GM18858 (cell line): Measurements from ENCODE around the gene ATP1A4.

Experiments used
- ATAC-seq: cut with Tn5 transposase; IDR thresholded peaks from one replicate; pipeline ENCODE4 v1.9.1; 2021; ENCODE audit not compliant: unreplicated experiment

ATP1A4 gene

GRCh38 chr1:160224606-160225005, 73.2 kb downstream of the ATP1A4 start:
- no peak for ATAC-seq

- no peak for ATAC-seq
These were observed 73.9 kb downstream of the ATP1A4 start for GRCh38 chr1:160225345-160225744.

GRCh38 chr1:160226623-160227022, 75.2 kb downstream of the ATP1A4 start:
- ATAC-seq: no peak

DNA sequence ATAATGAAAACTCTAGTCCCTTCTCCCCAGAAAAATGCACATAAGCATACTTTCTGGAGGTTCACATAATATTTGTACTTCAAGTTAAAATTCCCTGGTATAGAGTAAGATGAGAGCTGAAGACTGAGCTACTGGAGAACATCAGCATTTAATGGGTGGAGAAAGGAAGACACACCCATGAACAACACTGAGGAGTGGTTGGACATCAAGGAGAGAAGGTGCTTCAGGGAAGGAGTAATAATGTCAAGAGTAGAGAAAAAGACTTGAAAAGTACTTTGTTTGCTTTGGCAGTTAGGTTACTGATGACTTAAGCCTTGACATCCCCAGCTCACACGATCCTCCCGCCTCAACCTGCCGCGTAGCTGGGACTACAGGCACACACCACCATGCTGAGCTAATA, 75.6 kb downstream of the ATP1A4 start:
- ATAC-seq: no peak

DNA sequence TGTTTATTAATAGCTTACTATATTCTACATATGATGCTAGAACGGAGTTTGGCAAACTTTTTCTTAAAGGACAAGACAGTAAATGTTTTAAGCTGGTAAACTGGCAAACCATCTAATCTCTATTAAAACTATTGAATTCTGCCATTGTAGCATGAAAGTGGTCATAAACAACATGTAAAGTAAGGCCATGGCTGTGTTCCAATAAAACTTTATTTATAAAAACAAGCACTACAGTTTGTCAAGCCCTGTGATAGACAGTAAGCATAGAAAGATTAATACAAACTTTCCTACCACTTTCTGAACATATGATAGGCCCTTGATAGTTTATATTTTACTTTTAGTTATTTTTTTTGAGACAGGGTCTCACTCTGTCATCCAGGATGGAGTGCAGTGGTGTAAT, 76.2 kb downstream of the ATP1A4 start:
- ATAC-seq: no peak

- ATAC-seq: no peak
These were observed 77.0 kb downstream of the ATP1A4 start for GRCh38 chr1:160228431-160228830.

- ATAC-seq: no peak
These were observed 81.5 kb downstream of the ATP1A4 start for GRCh38 chr1:160232911-160233310.
